Lower leg skin (tissue), 3 donors: ENCODE measurements around the gene CAMKK2.
"Not testable (repeated sequence)": the region's sequence is repeated elsewhere in the genome, so short reads cannot be mapped to it uniquely, and the experiment has no call there.

Source experiments
- CTCF ChIP-seq, 3 donors: fragments of 450-650 bp; IDR thresholded peaks; one replicate each; pipeline ENCODE4 v1.5.1; 2016; ENCODE audit warnings: antibody characterized with exemption in 3 of 3, mild to moderate bottlenecking in 3 of 3, moderate library complexity in 2 of 3
- POLR2A ChIP-seq, 2 donors: fragments of 450-650 bp; IDR thresholded peaks; one replicate each; pipeline ENCODE4 v1.6.1; 2016 to 2017; ENCODE audit warnings: antibody characterized with exemption in 2 of 2, mild to moderate bottlenecking in 1 of 2, moderate library complexity in 1 of 2

DNA sequence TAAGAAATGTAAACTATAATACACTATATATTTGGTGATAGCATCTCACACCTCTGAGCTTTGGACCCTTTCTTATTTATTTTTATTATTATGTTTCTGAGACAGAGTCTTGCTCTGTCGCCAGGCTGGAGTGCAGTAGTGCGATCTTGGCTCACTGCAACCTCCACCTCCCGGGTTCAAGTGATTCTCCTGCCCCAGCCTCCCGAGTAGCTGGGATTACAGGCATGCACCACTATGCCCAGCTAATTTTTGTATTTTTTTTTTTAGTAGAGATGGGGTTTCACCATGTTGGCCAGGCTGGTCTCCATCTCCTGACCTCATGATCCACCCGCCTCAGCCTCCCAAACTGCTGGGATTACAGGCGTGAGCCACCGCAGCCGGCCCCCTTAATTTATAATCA lies 10.9 kb upstream of the CAMKK2 start:
- not testable (repeated sequence) for TF ChIP-seq POLR2A, CTCF (IDR thresholded peaks at IDR 0.05)
